PFSK-1 (cell line): ENCODE results near the gene SNX9.

ENCODE experiments used
- FOXP2 ChIP-seq: optimal IDR thresholded peaks from 2 replicates; pipeline ENCODE3; 2011; ENCODE audit warnings: borderline replicate concordance, control low read depth, inconsistent platforms; ENCODE audit not compliant: insufficient read depth; ENCODE audit errors: extremely low read length, extremely low read depth
- POLR2AphosphoS5 ChIP-seq: IDR thresholded peaks from 2 replicates; pipeline ENCODE4 v1.6.1; 2012; ENCODE audit warnings: low read depth, mild to moderate bottlenecking, control low read depth, low read length, moderate library complexity
- REST ChIP-seq, 2 experiments: IDR thresholded peaks; 2 replicates each; pipeline versions ENCODE4 v1.6.1 to v1.8.0; 2011 to 2012; ENCODE audit warnings: low read depth in 2 of 2, low read length in 2 of 2, control low read depth in 1 of 2, inconsistent platforms in 1 of 2, mild to moderate bottlenecking in 1 of 2, moderate library complexity in 1 of 2; ENCODE audit not compliant: insufficient read depth in 1 of 2
- SIN3A ChIP-seq: IDR thresholded peaks from 2 replicates; pipeline ENCODE4 v1.6.1; 2012; ENCODE audit warnings: mild to moderate bottlenecking, low read length, moderate library complexity, borderline replicate concordance; ENCODE audit not compliant: insufficient read depth
- TAF1 ChIP-seq: IDR thresholded peaks from 2 replicates; pipeline ENCODE4 v1.6.1; 2012; ENCODE audit warnings: low read length, control low read depth, borderline replicate concordance; ENCODE audit not compliant: insufficient read depth

SNX9 gene

GRCh38 chr6:157789297-157789696 is 33.7 kb upstream of the SNX9 start:
- TF ChIP-seq FOXP2 (no peak), REST (IDR thresholded peaks at IDR 0.05; ENCODE audit: insufficient read depth in 1 of 2, low read depth in 2 of 2, low read length in 2 of 2) (no peak), TAF1 (no peak), SIN3A (no peak), POLR2AphosphoS5 (no peak)

GRCh38 chr6:157789861-157790260 is 33.2 kb upstream of the SNX9 start:
- TF ChIP-seq POLR2AphosphoS5 (no peak), FOXP2 (no peak), TAF1 (no peak), SIN3A (no peak), REST (IDR thresholded peaks at IDR 0.05; ENCODE audit: insufficient read depth in 1 of 2, low read depth in 2 of 2, low read length in 2 of 2) (no peak)

- TF ChIP-seq POLR2AphosphoS5 (no peak), SIN3A (no peak), REST (IDR thresholded peaks at IDR 0.05; ENCODE audit: insufficient read depth in 1 of 2, low read depth in 2 of 2, low read length in 2 of 2) (no peak), FOXP2 (no peak), TAF1 (no peak)
Measured at GRCh38 chr6:157790548-157791160, 32.4 kb upstream of the SNX9 start.

- no peak for TF ChIP-seq REST (IDR thresholded peaks at IDR 0.05; ENCODE audit: insufficient read depth in 1 of 2, low read depth in 2 of 2, low read length in 2 of 2)
- no peak for TF ChIP-seq SIN3A
- no peak for TF ChIP-seq POLR2AphosphoS5
- no peak for TF ChIP-seq FOXP2
- no peak for TF ChIP-seq TAF1
Measured at GRCh38 chr6:157791450-157791849, 31.6 kb upstream of the SNX9 start.

- TF ChIP-seq TAF1 (no peak), REST (IDR thresholded peaks at IDR 0.05; ENCODE audit: insufficient read depth in 1 of 2, low read depth in 2 of 2, low read length in 2 of 2) (no peak), FOXP2 (no peak), POLR2AphosphoS5 (no peak)
Measured at GRCh38 chr6:157792671-157793070, 30.4 kb upstream of the SNX9 start.
